Endometrium (tissue), 2 donors: ENCODE results near the gene SPRYD7.
A peak's percentile ranks its signal among the peaks of the same experiment; 100 is the strongest.
"Not testable (repeated sequence)": the region's sequence is repeated elsewhere in the genome, so short reads cannot be mapped to it uniquely, and the experiment has no call there.

Experiments
- FAIRE-seq: peaks from 2 replicates; lab custom pipeline; 2012; peaks lifted over from hg19 to GRCh38; lab: Jason Lieb, UNC
- donor health status: control.
- donor health status: control.

Gene SPRYD7

GRCh38 chr13:49932868-49933267, 3.3 kb downstream of the SPRYD7 start:
- no peak for FAIRE-seq

GRCh38 chr13:49932066-49932465, 4.1 kb downstream of the SPRYD7 start:
- no peak for FAIRE-seq

GRCh38 chr13:49927755-49928154, 8.4 kb downstream of the SPRYD7 start:
- no peak for FAIRE-seq

GRCh38 chr13:49925881-49926418, 10.2 kb downstream of the SPRYD7 start:
- no peak for FAIRE-seq

- FAIRE-seq, result no peak
These were observed 13.8 kb downstream of the SPRYD7 start for GRCh38 chr13:49922301-49922700.

GRCh38 chr13:49920969-49921368, 15.2 kb downstream of the SPRYD7 start:
- not testable (repeated sequence) for FAIRE-seq

- not testable (repeated sequence) for FAIRE-seq
These were observed 18.0 kb downstream of the SPRYD7 start for GRCh38 chr13:49918106-49918505.

- peak; percentile 43 for FAIRE-seq
These were observed 21.2 kb downstream of the SPRYD7 start for GRCh38 chr13:49914947-49915346.

GRCh38 chr13:49908637-49909036, 27.5 kb downstream of the SPRYD7 start:
- FAIRE-seq, result no peak

- no peak for FAIRE-seq
These were observed 31.2 kb downstream of the SPRYD7 start for GRCh38 chr13:49904729-49905456.

GRCh38 chr13:49898792-49899191, 37.3 kb downstream of the SPRYD7 start:
- FAIRE-seq, result no peak

- no peak for FAIRE-seq
These were observed 38.4 kb downstream of the SPRYD7 start for GRCh38 chr13:49897713-49898112.

- FAIRE-seq, result no peak
These were observed 40.3 kb downstream of the SPRYD7 start for GRCh38 chr13:49895826-49896225.

- no peak for FAIRE-seq
These were observed 42.5 kb downstream of the SPRYD7 start for GRCh38 chr13:49893591-49893990.

- no peak for FAIRE-seq
These were observed 45.8 kb downstream of the SPRYD7 start for GRCh38 chr13:49890376-49890775.

- FAIRE-seq, result no peak
These were observed 57.5 kb downstream of the SPRYD7 start for GRCh38 chr13:49878682-49879081.

- no peak for FAIRE-seq
These were observed 58.4 kb downstream of the SPRYD7 start for GRCh38 chr13:49877629-49878218.

GRCh38 chr13:49874430-49874829, 61.7 kb downstream of the SPRYD7 start:
- no peak for FAIRE-seq

- no peak for FAIRE-seq
These were observed 66.6 kb downstream of the SPRYD7 start for GRCh38 chr13:49869519-49869918.

GRCh38 chr13:49867834-49868233, 68.3 kb downstream of the SPRYD7 start:
- no peak for FAIRE-seq

GRCh38 chr13:49865218-49865617, 70.9 kb downstream of the SPRYD7 start:
- FAIRE-seq, result no peak

- FAIRE-seq, result no peak
These were observed 71.6 kb downstream of the SPRYD7 start for GRCh38 chr13:49864509-49864908.
